AG09309 (cell line): ENCODE data around the gene TSC22D3.

ENCODE experiments used
- DNase-seq: peaks from one replicate; pipeline ENCODE4 v3.0.0-alpha.2; 2010; ENCODE audit warnings: low read depth
- H3K4me3 ChIP-seq: 2 replicates; pipeline ENCODE4 v1.5.1; 2011; ENCODE audit warnings: mild to moderate bottlenecking, low read depth, low read length, moderate library complexity; ENCODE audit not compliant: control insufficient read depth
- CTCF ChIP-seq: IDR thresholded peaks from 2 replicates; pipeline ENCODE4 v1.5.1; 2011; ENCODE audit warnings: mild to moderate bottlenecking, low read depth, low read length, inconsistent platforms; ENCODE audit not compliant: insufficient read depth, control insufficient read depth; ENCODE audit errors: missing control alignments

The TSC22D3 gene

GRCh38 chrX:107708762-107709161 lies 66.8 kb downstream of the TSC22D3 start:
- no peak for DNase-seq
- no peak for TF ChIP-seq CTCF
- H3K4me3 ChIP-seq = no peak overlapping the region

- no peak for DNase-seq
- TF ChIP-seq CTCF = no peak
- no peak overlapping the region for H3K4me3 ChIP-seq
Observed at GRCh38 chrX:107707866-107708265, 67.7 kb downstream of the TSC22D3 start.

GRCh38 chrX:107706309-107706708 lies 69.3 kb downstream of the TSC22D3 start:
- no peak for TF ChIP-seq CTCF
- H3K4me3 ChIP-seq = no peak overlapping the region
- DNase-seq = no peak

GRCh38 chrX:107704587-107704986 lies 71.0 kb downstream of the TSC22D3 start:
- TF ChIP-seq CTCF = no peak
- H3K4me3 ChIP-seq = no peak overlapping the region
- no peak for DNase-seq

GRCh38 chrX:107704181-107704580 lies 71.4 kb downstream of the TSC22D3 start:
- no peak overlapping the region for H3K4me3 ChIP-seq
- no peak for TF ChIP-seq CTCF
- DNase-seq = no peak

GRCh38 chrX:107701493-107702121 lies 74.0 kb downstream of the TSC22D3 start:
- TF ChIP-seq CTCF = no peak
- no peak overlapping the region for H3K4me3 ChIP-seq
- no peak for DNase-seq

- no peak overlapping the region for H3K4me3 ChIP-seq
- TF ChIP-seq CTCF = no peak
- no peak for DNase-seq
Observed at GRCh38 chrX:107700790-107701189, 74.8 kb downstream of the TSC22D3 start.
